GM18502 (cell line): ENCODE data around the gene VAV2.

ENCODE experiments used
- ATAC-seq: cut with Tn5 transposase; IDR thresholded peaks from one replicate; pipeline ENCODE4 v1.9.1; 2021; ENCODE audit warnings: mild to moderate bottlenecking; ENCODE audit not compliant: unreplicated experiment, poor library complexity

The VAV2 gene

DNA sequence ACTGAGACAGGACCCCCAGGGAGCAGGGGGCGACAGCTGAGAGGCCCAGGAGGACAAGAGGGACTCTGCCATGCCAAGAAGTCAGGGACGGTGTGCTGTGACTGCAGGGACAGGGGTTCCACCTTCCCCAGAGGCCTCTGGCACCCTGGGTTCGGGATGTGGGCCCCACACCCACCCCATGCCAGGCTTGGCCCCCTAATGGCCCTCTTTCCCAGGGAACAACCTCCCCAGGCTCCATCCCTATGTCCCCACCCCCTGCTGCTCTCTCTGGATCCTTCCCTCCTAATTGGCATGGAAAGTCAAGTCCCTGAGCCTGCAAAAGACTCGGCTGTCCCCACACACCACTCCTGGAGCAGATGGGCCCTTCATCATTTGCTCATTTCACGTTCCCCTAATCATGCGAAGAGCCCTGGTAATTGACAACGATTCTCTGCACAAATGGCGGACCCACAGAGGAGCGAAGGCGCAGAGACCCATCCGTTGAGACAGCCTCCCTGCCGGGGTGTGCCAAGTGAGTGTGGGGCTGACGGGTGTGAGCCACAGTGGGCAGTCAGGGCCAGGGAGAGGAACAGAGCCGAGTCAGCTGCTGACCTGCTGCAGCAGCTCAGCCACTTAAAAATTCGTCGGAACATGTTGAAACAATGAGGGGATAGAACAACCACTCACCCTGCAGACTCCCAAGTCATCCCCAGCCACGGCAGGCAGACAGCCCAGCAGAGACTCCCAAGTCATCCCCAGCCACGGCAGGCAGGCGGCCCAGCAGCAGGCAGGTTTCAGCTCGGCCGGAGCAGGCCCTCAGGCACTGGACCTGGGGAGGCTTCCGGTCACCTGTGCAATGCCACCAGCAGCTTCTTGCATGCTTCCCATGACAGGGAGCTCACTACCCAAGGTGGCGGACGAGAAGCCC is 109.0 kb downstream of the VAV2 start:
- no peak for ATAC-seq

DNA sequence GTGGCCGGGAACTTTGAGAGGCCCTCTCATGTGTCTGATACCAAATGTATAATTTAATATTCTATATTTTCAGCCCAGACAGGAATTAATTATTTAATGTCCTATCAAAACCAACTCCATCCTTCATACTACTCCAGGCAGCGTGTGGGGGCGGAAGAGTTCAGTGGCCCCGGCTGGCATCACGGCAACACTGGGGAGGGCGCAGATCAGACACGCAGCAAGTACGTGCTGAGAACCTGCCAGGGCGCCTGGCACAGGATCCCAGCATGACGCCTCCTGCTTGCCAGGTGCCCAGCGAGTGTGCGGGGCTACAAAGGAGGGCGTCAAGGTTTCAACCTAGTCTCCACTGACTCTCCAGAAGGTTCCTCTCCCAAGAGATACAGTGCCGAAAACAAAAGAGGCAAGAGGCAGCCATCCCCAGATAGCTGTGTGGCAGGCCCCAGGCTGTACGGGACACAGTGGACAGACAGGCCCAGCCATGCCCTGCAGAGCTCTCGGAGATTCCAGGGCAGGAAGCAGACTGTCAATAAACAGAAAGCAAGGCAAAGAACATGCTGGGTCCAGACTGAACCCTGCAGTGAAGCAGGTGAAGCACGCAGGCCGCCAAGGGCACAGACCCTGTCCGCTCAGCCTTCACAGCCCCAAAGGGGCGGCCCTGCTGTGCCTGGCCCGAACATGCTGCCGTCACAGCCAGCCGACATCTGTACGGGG is 110.3 kb downstream of the VAV2 start:
- no peak for ATAC-seq

DNA sequence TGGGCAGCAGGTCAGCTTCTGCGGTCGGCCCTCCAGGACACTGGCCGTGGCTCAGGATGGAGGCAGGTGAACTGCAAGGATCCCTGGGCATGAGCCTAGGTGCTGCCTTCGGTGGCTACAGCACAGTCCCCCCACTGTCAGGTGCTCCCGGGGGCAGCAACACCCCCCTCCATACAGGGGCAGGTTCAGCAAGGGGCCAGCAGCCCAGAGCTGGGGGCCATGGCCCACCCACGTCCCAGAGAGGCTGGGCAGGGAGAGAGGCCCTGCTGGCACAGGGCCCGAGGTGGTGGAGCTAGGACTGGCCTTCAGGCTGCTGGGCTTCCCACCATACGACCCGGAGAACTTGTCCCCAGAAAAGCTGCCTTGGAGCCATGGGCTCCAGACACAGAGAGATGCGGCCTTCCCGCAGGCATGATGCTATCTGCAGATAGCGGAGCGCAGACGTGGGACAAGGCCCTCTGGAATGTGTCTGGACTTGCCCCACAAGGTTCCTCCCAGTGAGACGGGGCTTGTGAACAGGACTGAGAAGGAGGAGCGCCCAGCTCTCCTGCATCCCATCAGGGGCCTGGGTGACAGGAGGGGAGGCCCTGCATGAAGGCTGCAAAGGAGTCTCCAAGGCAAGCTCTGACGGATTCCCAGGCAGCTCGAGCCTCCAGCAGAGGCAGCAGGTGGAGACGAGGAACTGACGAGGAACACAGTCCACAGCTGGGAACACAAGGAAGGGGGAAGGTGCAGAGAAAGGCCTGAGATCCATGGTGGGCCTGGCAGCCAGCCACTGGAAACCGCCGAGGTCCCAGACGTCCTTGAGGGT is 111.1 kb downstream of the VAV2 start:
- no peak for ATAC-seq

DNA sequence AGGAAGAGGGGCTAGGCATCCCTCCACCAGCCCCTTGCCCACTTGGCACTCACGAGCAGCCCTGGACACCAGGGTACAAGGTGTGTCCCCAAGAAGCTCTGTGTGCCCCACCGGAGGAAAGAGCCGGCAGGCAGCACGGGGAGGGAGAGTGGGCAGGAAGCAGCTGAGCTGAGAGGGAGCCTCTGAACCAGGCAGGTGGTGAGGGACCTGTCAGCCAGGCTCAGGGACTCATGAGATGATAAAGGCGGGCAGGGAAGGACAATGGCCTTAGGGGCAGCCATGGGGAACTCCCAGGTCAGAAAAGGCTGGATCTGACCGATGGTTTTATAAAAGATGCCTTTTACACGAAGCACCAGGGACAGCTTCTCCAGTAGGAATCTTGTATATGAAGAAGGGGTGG is 112.0 kb downstream of the VAV2 start:
- no peak for ATAC-seq

DNA sequence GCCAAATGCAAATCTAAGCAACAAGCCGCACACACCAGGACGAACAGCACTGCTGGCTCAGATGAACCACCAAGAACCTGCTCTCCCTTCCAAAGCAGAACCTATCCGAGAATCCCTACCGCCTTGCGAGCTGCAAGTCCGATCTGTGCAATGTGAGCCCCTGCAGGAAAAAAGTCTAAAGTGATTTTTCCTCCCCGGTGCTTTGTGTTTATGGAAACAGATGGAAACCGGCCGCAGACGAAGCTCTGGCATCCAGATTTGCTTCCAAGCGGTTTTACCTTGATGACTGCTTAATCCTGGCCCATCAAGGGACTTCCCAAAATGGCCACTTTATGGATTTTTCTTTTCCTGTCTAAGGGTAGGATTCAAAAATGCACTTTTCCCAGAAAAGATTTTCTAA is 112.5 kb downstream of the VAV2 start:
- ATAC-seq: no peak

DNA sequence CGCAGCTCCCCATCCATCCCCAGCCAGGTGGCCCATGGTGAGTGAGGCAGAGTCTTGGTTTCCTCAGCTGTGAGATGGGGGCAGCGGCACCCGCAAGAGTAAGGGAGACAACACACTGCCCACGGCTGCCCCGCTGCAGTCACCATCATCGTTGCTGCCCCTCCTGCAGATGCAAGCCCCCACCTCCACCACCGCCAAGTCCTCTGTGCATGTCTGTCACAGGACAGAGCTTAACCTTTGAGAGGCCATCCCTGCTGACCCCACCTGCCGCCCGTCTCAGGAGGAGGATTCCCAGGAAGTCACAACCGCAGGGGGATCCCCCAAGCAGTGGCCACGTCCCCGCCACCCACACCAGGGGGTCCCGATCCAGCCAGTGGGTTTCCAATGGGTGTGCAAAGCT is 113.7 kb downstream of the VAV2 start:
- ATAC-seq: no peak

DNA sequence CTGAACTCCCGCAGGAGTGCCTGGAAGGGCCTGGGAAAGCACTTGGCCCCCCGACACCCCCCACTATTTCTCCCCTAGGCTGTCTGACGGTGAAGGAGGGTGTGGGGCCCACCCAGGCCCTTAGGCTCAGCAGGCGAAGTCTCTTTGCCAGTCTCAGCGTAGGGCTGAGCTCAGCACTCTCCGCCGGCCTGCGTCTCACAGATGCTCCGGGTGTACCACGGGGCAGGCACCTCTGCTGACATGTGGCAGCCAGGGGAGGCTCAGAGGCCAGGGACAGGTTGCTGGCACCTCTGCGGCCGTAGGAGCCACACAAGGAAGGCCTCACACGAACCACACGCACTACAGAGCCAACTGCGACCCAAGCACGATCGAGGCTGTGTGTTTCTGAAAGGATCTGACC is 114.2 kb downstream of the VAV2 start:
- no peak for ATAC-seq

DNA sequence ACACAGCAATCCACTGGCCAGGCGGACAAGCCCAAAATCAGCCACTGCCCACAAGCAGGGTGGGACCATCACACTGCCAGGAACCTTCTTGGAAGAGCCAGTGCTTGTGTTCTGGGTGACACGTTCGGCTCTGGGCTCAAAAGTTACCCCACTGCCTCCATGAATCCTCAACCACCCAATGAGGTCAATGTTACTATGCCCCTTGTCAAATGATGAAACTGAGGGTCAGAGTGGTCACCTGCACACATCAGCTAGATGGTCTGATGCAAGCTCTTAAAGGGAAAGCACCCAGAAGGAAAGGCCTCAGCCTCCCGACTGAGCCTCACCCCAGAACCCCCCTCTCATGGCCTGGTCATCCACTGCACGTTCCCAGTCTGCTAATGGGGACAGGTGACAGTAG is 114.8 kb downstream of the VAV2 start:
- ATAC-seq: no peak

DNA sequence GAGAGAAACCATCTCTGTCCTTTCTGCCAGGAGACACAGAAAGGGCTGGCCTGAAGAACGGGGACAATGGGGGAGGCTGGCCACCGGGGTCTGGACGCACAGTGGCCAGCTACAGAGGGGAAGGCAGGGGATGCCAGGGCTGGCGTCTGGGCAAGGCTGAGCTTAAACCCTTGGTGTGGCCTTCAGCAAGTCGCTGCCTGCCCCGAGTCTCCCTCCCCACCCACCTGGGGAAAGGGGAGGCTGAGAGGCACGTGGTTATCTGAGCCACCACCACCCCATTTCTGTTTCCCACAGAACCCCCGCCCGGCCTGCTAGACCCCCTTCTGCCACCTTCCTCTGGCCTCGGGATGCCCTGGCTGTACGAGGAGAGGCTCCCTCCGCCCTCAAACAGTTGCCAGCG is 115.3 kb downstream of the VAV2 start:
- no peak for ATAC-seq

DNA sequence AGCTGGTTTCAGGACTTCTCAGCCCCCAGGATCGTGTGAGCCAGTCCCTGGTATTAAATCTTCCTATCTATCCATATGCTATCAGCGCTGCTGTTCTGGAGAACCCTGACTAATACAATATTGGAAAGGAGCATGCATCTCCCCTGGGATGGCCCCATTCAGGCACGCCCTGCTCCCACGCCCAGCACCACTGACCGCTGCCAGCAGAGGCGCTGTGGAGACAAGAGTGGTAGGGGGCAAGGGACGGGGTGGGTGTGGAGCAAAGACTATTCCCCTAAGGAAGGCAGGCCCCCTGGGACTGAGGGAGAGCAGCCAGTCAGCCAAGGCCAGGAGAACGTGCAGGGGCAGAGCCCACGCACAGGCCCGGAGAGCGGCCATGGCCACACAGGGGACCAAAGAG is 116.0 kb downstream of the VAV2 start:
- ATAC-seq: no peak

DNA sequence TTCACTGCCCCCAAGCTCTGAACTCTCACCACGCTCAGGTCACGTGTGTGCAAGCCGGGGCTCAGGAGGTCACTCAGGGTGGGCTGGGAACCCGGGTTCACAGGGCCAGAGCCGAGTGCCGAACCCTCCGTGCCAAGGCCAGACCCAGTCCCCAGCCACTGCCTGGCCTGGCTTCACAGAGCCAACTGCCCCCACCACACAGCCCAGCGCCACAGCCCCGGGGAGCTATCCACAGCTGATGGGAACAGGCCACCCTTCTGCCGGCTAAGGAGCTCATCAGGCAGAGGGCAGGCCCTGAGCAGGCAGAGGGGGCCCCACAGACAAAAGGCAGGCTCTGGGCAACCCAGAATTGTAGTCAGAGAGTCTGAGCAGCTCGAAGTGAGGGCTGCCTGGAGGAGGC is 117.0 kb downstream of the VAV2 start:
- no peak for ATAC-seq

DNA sequence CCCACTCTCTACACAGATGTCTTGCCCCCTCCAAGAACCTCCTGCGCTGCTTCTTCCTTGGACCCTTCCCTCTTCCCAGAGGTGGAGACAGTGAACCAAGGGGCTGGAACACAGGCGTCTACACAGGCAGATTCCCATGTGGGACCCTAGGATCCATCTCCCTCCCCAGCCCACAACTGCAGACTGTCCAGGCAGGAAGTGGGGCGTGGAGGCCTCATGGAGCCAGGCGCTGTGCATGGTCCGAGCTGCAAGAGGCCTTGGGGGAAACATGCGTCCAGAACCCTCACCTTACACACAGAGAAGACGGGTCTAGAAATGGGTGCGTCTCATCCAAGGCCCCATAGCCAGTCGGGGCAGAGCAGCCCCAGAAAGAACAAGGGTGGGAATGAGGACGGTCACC is 117.5 kb downstream of the VAV2 start:
- no peak for ATAC-seq

DNA sequence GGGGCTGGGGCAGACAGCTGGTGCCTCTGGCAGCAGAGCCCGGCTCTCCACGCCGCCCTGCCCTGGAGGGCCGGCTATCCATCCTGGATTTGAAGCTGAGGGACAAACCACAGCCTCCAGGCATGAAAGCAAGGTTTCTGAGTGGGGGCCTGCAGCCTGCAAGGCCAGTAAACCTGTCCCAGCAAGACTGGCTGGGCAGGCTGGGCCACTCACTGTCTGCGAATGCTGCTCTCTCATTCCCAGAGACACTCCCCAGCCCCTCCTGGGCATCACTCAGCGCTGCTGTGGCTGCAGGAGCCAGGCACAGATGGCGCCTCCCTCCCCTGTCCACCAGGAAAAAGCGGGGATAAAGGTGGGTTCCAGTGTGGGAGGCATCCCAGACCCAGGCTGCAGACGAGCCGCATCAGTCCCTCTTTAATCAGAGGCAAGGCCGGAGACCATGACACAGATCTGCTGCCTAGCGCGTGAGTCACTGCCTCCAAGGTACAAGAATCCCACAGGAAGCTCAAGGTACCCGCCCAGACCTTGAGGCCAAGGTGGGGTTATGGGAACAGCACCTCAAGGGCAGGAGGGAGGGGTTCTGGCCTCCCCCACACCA is 118.0 kb downstream of the VAV2 start:
- no peak for ATAC-seq

DNA sequence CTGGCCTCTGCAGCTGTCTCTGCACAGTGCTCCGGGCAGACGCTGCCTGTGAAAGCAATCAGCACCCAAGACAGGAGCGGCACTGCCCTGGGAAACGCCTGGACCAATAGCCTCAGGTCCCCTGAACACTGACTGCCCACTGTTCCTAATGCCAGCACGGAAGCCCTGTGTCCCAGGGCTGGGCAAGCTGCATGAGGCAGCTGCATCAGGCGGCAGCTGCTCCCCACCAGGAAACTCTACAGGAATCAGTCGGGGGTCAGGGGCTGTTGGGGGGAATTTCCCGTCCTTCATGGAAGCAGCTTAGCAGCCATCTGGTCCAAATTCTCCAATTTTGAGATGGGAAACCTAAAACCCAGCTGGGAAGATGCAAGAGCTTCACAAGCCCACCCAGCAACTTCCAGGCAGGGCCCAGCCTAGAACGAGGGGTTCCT is 118.6 kb downstream of the VAV2 start:
- no peak for ATAC-seq

DNA sequence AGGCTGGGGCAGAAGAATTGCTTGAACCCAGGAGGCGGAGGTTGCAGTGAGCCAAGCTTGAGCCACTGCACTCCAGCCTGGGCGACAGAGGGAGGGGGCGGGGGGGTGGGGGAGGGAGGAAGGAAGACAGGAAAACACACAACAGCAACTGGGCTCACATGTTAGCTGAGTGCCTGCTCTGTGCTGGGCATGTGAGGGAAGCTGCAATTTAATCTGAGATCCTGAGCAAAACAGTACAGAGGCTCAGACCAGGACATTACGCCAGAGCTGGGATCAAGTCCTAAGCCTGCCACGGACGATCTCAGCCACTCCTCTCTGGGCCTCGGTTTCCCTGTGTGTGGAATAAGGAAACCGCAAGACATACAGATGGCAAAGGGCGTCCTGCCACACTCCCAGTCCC is 119.1 kb downstream of the VAV2 start:
- ATAC-seq: no peak

DNA sequence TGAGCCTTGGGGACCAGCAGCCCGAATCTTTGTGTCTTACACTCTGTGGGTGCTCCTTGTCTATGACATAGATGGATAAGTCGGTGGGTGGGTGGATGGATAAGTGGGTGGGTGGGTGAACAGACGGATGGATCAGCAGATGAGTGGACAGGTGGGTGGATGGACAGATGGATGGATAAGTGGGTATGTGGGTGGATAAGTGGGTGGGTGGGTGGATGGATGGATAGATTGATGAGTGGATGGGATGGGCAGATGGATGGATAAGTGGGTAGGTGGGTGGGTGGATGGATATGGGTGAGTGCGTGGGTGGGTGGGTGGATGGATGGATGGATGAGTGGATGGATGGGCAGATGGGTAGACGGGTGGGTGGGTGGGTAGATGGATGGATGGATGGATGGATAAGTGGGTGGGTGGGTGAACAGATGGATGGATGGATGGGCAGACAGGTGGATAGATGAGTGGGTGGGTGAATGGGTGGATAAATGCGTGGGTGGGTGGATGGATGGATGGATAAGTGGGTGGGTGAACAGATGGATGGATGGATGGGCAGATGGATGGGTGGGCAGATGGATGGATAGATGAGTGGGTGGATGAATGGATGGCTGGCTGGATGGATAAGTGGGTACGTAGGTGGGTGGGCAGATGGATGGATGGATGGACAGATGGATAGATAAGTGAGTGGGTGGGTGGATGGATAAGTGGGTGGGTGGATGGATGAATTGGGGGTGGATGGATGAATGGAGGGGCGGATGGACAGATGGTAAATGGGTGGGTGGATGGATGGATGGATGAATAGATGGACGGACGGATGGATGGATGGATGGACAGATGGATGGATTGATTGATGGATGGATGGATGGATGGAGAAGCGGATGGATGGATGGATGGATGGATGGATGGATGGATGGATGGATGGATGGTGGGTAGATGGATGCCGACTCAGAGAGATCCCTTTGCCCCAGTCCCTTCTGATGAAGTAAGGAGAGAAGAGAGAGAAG is 121.2 kb downstream of the VAV2 start:
- ATAC-seq: no peak

DNA sequence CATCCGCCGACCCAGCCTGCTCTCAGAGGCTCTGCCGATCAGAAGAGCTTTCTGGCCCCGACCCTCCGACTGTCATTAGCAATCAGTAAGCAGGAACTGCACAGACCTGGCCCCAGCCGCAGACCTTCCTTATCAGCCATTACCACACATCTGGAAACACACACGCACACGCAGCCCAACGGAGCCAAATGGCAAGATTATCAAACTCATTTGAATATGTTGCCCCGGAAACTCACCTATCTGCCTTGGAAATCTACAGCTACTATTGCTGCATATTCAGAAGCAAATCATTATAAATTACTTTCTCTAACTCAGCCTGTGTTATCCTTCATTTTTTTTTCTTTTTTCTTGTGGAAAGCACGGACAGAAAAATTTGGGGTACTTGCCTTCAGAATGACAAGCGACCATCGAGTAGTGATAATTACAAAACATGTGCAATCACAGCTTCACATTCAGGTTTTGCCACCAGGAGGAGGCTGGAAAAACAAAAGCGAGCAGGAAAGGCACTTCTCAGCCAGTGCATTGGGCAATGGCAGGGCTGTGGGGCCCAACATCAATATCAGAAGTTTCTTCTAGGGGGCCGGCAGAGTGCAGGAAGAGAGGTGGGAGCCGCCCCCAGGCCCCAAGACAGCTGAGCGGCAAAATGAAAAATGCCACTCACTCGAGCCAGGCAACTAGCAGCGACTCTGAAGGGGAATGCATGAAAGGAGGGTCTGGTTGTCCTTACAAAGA is 122.3 kb downstream of the VAV2 start:
- no peak for ATAC-seq

DNA sequence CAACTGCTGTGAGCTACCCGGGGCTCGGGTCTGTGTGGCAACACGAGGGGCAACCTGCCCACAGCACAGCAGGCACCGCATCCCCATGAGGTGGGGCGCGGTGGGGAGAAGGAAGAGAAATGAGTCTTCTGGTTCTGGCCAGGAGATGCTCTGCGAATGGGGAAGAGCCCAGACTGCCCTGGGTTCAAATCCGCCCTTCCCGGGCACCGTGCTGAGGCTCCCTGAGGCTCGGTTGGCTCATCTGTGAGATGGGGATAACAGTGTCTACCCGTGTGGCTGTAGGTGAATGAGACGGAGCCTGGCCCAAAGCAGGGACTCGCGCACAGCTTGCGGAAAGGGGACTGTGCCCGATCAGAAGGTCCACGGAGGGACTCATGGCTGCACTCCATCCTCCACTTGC is 123.9 kb downstream of the VAV2 start:
- ATAC-seq: no peak

DNA sequence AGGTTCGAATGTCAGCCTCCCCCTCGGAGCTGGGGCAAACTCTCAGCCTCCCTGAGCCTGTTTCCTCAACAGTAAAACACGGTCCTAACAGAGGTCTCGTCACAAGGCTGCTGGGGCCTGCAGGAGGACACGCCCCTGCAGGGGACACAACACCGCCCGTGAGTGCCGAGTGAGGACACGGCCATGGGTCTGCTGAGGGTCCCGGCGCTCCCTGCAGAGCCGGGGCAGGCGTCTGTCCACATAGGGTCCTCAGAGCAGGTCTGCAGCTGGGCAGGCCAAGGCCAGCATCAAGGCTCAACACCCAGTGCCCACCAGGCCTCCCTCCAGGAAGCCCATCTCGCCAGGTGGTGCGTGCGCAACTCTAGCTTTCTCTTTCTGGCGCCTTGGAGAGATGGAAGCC is 125.2 kb downstream of the VAV2 start:
- ATAC-seq: no peak
